Measurements from ENCODE around the gene PPP2R3B.

The PPP2R3B gene

DNA sequence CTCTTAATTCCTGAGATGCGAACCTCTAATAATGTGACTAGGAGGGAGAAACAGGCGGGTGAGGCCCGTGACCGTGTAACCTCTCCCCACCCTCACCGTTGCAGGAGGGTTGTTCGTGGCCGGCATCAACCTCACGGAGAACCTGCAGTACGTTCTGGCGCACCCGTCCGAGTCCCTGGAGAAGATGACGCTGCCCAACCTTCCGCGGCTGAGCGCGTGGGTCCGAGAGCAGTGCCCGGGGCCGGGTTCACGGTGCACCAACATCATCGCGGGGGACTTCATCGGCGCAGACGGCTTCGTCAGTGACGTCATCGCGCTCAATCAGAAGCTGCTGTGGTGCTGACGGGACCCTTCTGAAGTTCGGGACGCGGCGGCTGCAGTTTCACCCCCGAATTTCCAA, 87.7 kb downstream of the PPP2R3B start:
- no peak for DNase-seq (ENCODE audit: low spot score)

GRCh38 chrX:295136-295535, 91.6 kb downstream of the PPP2R3B start:
- DNase-seq (ENCODE audit: low spot score): no peak

DNA sequence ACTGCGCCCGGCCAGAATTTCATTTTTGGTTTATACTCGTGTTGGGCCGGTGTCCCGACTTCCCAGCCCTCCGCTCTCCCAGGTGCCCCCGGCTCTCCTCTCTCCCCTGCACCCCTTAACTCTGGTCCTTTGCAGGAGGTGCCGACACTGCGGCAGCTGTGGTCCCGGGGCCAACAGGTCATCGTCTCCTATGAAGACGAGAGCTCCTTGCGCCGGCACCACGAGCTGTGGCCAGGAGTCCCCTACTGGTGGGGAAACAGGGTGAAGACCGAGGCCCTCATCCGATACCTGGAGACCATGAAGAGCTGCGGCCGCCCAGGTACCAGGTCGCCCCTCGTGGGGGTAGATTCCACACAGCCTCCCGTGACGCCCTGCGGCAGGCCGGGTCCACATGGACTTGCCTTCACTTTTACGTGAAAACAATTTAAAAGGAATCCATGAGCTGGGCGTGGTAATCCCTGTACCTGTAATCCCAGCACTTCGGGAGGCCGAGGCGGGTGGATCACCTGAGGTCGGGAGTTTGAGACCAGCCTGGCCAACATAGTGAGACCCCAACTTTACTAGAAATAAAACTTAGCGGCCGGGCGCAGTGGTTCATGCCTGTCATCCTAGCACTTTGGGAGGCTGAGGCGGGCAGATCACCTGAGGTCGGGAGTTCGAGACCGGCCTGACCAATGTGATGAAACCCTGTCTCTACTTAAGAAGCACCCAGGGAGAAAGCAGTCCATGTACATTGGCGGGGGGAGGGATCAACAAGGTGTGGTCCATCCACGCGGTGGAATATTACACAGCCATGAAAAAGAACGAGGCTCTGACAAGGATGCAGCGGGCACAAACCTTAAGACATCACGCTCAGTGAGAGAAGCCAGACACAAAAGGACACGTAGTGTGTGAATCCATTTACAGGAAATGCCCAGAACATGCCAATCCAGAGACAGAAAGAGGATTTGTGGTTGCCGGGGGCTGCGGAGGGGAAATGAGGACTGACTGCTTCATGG, 93.5 kb downstream of the PPP2R3B start:
- no peak for DNase-seq (ENCODE audit: low spot score)

DNA sequence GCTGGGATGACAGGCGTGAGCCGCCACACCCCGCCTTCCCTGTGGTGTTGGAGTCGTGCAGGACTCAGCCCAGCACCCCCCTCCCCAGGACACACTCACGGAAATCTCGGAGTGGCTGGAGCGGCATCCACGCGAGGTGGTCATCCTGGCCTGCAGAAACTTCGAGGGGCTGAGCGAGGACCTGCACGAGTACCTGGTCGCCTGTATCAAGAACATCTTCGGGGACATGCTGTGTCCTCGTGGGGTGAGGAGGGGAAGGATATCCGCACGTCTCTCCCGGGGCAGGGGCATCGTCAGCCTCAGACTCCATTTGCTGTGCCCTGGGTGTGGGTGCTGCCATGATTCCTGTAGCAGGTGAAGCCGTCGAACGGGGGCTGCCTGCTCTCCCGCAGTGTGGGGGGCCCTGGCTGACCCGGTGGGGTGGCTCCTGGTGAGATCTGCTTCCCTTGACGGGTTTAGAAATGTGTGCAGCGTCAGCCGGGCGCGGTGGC, 95.3 kb downstream of the PPP2R3B start:
- DNase-seq (ENCODE audit: low spot score): no peak

DNA sequence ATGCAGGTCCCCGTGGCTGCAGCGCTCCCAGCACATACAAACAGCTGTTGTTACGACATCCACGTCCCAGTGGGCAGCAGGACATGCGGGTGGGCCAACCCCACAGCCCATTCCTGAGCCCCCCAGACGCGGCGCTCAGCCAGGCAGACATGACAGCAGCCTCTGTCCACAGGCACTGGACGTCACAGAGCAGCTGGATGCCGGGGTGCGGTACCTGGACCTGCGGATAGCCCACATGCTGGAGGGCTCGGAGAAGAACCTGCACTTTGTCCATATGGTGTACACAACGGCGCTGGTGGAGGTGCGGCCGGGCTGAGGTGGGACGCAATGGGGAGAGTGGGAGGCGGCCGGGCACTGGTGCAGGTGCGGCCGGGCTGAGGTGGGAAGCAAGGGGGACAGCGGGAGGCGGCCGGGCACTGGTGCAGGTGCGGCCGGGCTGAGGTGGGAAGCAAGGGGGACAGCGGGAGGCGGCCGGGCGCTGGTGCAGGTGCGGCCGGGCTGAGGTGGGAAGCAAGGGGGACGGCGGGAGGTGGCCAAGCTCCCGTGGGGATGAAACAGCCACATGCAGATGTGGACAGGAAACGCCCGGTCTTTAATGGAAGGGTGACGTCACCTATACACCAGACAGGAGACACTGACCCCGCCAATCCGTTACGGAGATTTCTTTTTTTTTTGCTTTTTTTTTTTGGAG, 96.1 kb downstream of the PPP2R3B start:
- no peak for DNase-seq (ENCODE audit: low spot score)

DNA sequence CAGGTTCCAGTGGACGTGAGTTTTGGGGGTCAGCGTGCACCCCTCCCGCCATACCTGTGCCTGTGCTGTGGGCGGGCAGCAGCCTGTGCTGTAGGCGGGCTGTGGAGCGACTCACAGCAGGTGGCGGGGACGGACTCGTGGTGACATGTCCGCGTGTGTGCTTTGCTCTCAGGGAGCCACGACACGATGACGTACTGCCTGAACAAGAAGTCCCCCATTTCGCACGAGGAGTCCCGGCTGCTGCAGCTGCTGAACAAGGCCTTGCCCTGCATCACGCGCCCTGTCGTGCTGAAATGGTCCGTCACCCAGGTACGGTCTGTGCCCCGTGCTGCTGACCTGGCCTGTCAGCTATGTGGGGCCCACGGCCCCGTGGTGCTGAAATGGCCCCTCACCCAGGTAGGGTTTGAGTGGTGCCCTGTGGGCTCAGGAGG, 98.1 kb downstream of the PPP2R3B start:
- no peak for DNase-seq (ENCODE audit: low spot score)

- no peak for DNase-seq (ENCODE audit: low spot score)
These were observed 99.0 kb downstream of the PPP2R3B start for GRCh38 chrX:287670-288069.

DNA sequence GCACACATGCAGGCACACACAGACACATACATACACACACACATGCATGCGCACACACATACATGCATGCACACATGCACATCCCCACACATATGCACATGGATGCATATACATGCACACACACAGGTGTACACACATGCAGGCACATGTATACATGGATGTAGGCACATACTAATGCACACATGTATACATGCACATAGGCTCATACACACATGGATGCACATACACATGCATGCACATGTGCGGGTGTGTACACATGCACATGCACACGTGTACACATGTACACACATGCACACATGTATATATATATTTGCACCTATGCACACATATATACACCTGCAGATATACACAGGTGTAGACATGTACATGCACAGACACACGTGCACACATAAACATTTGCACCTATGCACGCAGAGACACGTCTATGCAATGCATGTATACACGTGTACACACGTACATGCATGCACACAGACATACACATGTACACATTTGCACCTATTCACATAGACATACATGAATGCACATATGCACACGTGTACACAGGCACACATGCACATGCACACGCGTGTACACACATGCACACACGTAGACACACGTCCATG, 101.5 kb downstream of the PPP2R3B start:
- DNase-seq (ENCODE audit: low spot score): no peak
